ENCODE data around the gene FGD2.

Gene FGD2

GRCh38 chr6:36964908-36965307 is 40.5 kb upstream of the FGD2 start:
- Histone ChIP-seq H3K4me3 (ENCODE audit: low read length) (no peak overlapping the region), H3K9ac (ENCODE audit: low read length) (no peak overlapping the region), H3K27me3 (ENCODE audit: control insufficient read depth, insufficient read depth, low read length) (no peaks in the 10 kb centered on the region), H3K4me1 (ENCODE audit: control insufficient read depth, insufficient read depth, low read length) (no peaks in the 10 kb centered on the region), H3K27ac (ENCODE audit: low read depth, low read length) (no peak overlapping the region), H3K36me3 (ENCODE audit: control insufficient read depth, insufficient read depth, low read length) (peaks cover 25% of the 10 kb centered on the region)

GRCh38 chr6:36967301-36967700 is 38.2 kb upstream of the FGD2 start:
- Histone ChIP-seq H3K9ac (ENCODE audit: low read length) (no peak overlapping the region), H3K4me3 (ENCODE audit: low read length) (no peak overlapping the region), H3K27me3 (ENCODE audit: control insufficient read depth, insufficient read depth, low read length) (no peaks in the 10 kb centered on the region), H3K4me1 (ENCODE audit: control insufficient read depth, insufficient read depth, low read length) (no peaks in the 10 kb centered on the region), H3K36me3 (ENCODE audit: control insufficient read depth, insufficient read depth, low read length) (peaks cover 48% of the 10 kb centered on the region), H3K27ac (ENCODE audit: low read depth, low read length) (no peak overlapping the region)

GRCh38 chr6:36967757-36968156 is 37.7 kb upstream of the FGD2 start:
- peaks cover 52% of the 10 kb centered on the region for H3K36me3 ChIP-seq (ENCODE audit: control insufficient read depth, insufficient read depth, low read length)
- no peak overlapping the region for H3K9ac ChIP-seq (ENCODE audit: low read length)
- H3K27ac ChIP-seq (ENCODE audit: low read depth, low read length): no peak overlapping the region
- no peaks in the 10 kb centered on the region for H3K4me1 ChIP-seq (ENCODE audit: control insufficient read depth, insufficient read depth, low read length)
- H3K27me3 ChIP-seq (ENCODE audit: control insufficient read depth, insufficient read depth, low read length): no peaks in the 10 kb centered on the region
- no peak overlapping the region for H3K4me3 ChIP-seq (ENCODE audit: low read length)

- Histone ChIP-seq H3K27me3 (ENCODE audit: control insufficient read depth, insufficient read depth, low read length) (no peaks in the 10 kb centered on the region), H3K36me3 (ENCODE audit: control insufficient read depth, insufficient read depth, low read length) (peaks cover 55% of the 10 kb centered on the region), H3K4me1 (ENCODE audit: control insufficient read depth, insufficient read depth, low read length) (no peaks in the 10 kb centered on the region), H3K4me3 (ENCODE audit: low read length) (no peak overlapping the region), H3K27ac (ENCODE audit: low read depth, low read length) (no peak overlapping the region), H3K9ac (ENCODE audit: low read length) (no peak overlapping the region)
Measured at GRCh38 chr6:36968266-36968977, 37.0 kb upstream of the FGD2 start.

GRCh38 chr6:36969240-36969691 is 36.2 kb upstream of the FGD2 start:
- H3K4me3 ChIP-seq (ENCODE audit: low read length): no peak overlapping the region
- peaks cover 59% of the 10 kb centered on the region for H3K36me3 ChIP-seq (ENCODE audit: control insufficient read depth, insufficient read depth, low read length)
- H3K4me1 ChIP-seq (ENCODE audit: control insufficient read depth, insufficient read depth, low read length): no peaks in the 10 kb centered on the region
- H3K27me3 ChIP-seq (ENCODE audit: control insufficient read depth, insufficient read depth, low read length): no peaks in the 10 kb centered on the region
- H3K9ac ChIP-seq (ENCODE audit: low read length): no peak overlapping the region
- no peak overlapping the region for H3K27ac ChIP-seq (ENCODE audit: low read depth, low read length)

- no peaks in the 10 kb centered on the region for H3K4me1 ChIP-seq (ENCODE audit: control insufficient read depth, insufficient read depth, low read length)
- H3K36me3 ChIP-seq (ENCODE audit: control insufficient read depth, insufficient read depth, low read length): peaks cover 68% of the 10 kb centered on the region
- no peaks in the 10 kb centered on the region for H3K27me3 ChIP-seq (ENCODE audit: control insufficient read depth, insufficient read depth, low read length)
- no peak overlapping the region for H3K27ac ChIP-seq (ENCODE audit: low read depth, low read length)
- H3K9ac ChIP-seq (ENCODE audit: low read length): no peak overlapping the region
- no peak overlapping the region for H3K4me3 ChIP-seq (ENCODE audit: low read length)
Measured at GRCh38 chr6:36969988-36970891, 35.2 kb upstream of the FGD2 start.

GRCh38 chr6:36970892-36971842 is 34.3 kb upstream of the FGD2 start:
- H3K4me3 ChIP-seq (ENCODE audit: low read length): no peak overlapping the region
- no peaks in the 10 kb centered on the region for H3K27me3 ChIP-seq (ENCODE audit: control insufficient read depth, insufficient read depth, low read length)
- H3K27ac ChIP-seq (ENCODE audit: low read depth, low read length): no peak overlapping the region
- no peak overlapping the region for H3K9ac ChIP-seq (ENCODE audit: low read length)
- peaks cover 76% of the 10 kb centered on the region for H3K36me3 ChIP-seq (ENCODE audit: control insufficient read depth, insufficient read depth, low read length)
- H3K4me1 ChIP-seq (ENCODE audit: control insufficient read depth, insufficient read depth, low read length): no peaks in the 10 kb centered on the region

- Histone ChIP-seq H3K36me3 (ENCODE audit: control insufficient read depth, insufficient read depth, low read length) (peaks cover 84% of the 10 kb centered on the region), H3K27me3 (ENCODE audit: control insufficient read depth, insufficient read depth, low read length) (no peaks in the 10 kb centered on the region), H3K4me3 (ENCODE audit: low read length) (no peak overlapping the region), H3K9ac (ENCODE audit: low read length) (no peak overlapping the region), H3K27ac (ENCODE audit: low read depth, low read length) (no peak overlapping the region), H3K4me1 (ENCODE audit: control insufficient read depth, insufficient read depth, low read length) (no peaks in the 10 kb centered on the region)
Measured at GRCh38 chr6:36971921-36972673, 33.4 kb upstream of the FGD2 start.

GRCh38 chr6:36973190-36973589 is 32.3 kb upstream of the FGD2 start:
- H3K27me3 ChIP-seq (ENCODE audit: control insufficient read depth, insufficient read depth, low read length): no peaks in the 10 kb centered on the region
- H3K36me3 ChIP-seq (ENCODE audit: control insufficient read depth, insufficient read depth, low read length): peaks cover 87% of the 10 kb centered on the region
- no peaks in the 10 kb centered on the region for H3K4me1 ChIP-seq (ENCODE audit: control insufficient read depth, insufficient read depth, low read length)
- H3K27ac ChIP-seq (ENCODE audit: low read depth, low read length): no peak overlapping the region
- no peak overlapping the region for H3K9ac ChIP-seq (ENCODE audit: low read length)
- no peak overlapping the region for H3K4me3 ChIP-seq (ENCODE audit: low read length)

- Histone ChIP-seq H3K4me3 (ENCODE audit: low read length) (no peak overlapping the region), H3K27me3 (ENCODE audit: control insufficient read depth, insufficient read depth, low read length) (no peaks in the 10 kb centered on the region), H3K9ac (ENCODE audit: low read length) (no peak overlapping the region), H3K36me3 (ENCODE audit: control insufficient read depth, insufficient read depth, low read length) (peaks cover 87% of the 10 kb centered on the region), H3K4me1 (ENCODE audit: control insufficient read depth, insufficient read depth, low read length) (no peaks in the 10 kb centered on the region), H3K27ac (ENCODE audit: low read depth, low read length) (no peak overlapping the region)
Measured at GRCh38 chr6:36973647-36974046, 31.8 kb upstream of the FGD2 start.

GRCh38 chr6:36975231-36976006 is 30.0 kb upstream of the FGD2 start:
- H3K4me3 ChIP-seq (ENCODE audit: low read length): no peak overlapping the region
- peaks cover 71% of the 10 kb centered on the region for H3K36me3 ChIP-seq (ENCODE audit: control insufficient read depth, insufficient read depth, low read length)
- no peak overlapping the region for H3K9ac ChIP-seq (ENCODE audit: low read length)
- no peak overlapping the region for H3K27ac ChIP-seq (ENCODE audit: low read depth, low read length)
- peaks cover 3% of the 10 kb centered on the region for H3K4me1 ChIP-seq (ENCODE audit: control insufficient read depth, insufficient read depth, low read length)
- no peaks in the 10 kb centered on the region for H3K27me3 ChIP-seq (ENCODE audit: control insufficient read depth, insufficient read depth, low read length)
